Parathyroid adenoma (tissue), 2 donors: Measurements from ENCODE around the gene GNA15.

Source experiments
- H2AFZ ChIP-seq: fragments of 300-600 bp; sonication (generic); one replicate; pipeline ENCODE4 v1.7.0; 2017; ENCODE audit warnings: antibody characterized with exemption, mild to moderate bottlenecking
- H3K27ac ChIP-seq: fragments of 300-600 bp; sonication (generic); one replicate; pipeline ENCODE4 v1.7.0; 2017
- H3K27me3 ChIP-seq: fragments of 300-600 bp; sonication (generic); one replicate; pipeline ENCODE4 v1.7.0; 2017; ENCODE audit warnings: low read length; ENCODE audit not compliant: control insufficient read depth, insufficient read depth
- H3K36me3 ChIP-seq: fragments of 300-600 bp; sonication (generic); one replicate; pipeline ENCODE4 v1.7.0; 2017; ENCODE audit warnings: low read length; ENCODE audit not compliant: control insufficient read depth, insufficient read depth
- H3K4me1 ChIP-seq: fragments of 300-600 bp; sonication (generic); one replicate; pipeline ENCODE4 v1.7.0; 2017; ENCODE audit warnings: control low read depth
- H3K4me2 ChIP-seq: fragments of 300-600 bp; sonication (generic); one replicate; pipeline ENCODE4 v1.7.0; 2017; ENCODE audit warnings: low read length
- H3K4me3 ChIP-seq: fragments of 300-600 bp; sonication (generic); one replicate; pipeline ENCODE4 v1.7.0; 2017; ENCODE audit warnings: low read depth, low read length
- H3K79me2 ChIP-seq: fragments of 300-600 bp; sonication (generic); one replicate; pipeline ENCODE4 v1.7.0; 2017; ENCODE audit warnings: control low read depth
- H3K9ac ChIP-seq: fragments of 300-600 bp; sonication (generic); one replicate; pipeline ENCODE4 v1.7.0; 2017; ENCODE audit warnings: mild to moderate bottlenecking
- H3K9me3 ChIP-seq: fragments of 300-600 bp; sonication (generic); one replicate; pipeline ENCODE4 v1.7.0; 2017; ENCODE audit warnings: low read length; ENCODE audit not compliant: control insufficient read depth
- TF ChIP-seq, protein P1 (sequence below): fragments of 300-600 bp; sonication (generic); IDR thresholded peaks from one replicate; pipeline ENCODE4 v1.7.0; 2017; ENCODE audit warnings: antibody characterized with exemption, mild to moderate bottlenecking
- donor health status: primary hyperparathyroidism.

The GNA15 gene

DNA sequence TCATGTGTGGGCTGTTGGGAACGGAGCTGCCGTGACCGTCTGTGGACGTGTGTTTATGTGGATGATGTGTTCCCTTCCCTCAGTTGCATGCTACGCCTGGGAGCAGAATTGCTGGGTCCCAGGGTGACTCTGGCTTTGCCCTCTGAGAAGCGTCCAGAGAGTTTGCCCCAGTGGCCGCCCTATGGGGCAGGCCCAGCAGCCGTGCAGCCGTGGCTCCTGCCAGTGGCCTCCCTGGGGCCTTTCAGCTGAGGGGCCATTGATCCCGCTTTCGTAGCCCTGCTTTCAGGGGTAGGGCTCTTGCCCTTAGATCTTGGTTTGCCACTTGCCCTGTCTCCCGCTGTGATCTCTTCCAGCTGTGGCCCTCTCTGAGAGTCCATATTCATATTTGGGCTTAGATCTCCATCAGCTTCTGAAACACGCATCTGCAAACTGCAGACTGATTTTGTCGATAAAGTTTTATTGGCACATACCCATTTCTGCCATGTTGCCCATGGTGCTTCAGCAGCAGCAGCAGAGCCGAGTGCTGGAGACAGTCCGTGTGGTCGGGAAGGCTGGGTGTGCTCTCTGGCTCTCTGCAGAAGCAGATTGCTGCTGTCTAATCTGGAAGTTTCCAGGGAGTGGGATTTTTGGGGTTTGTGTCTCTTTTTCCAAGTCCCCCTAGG, 24.1 kb upstream of the GNA15 start:
- no peaks in the 10 kb centered on the region for H3K36me3 ChIP-seq
- TF ChIP-seq, protein P1, sequence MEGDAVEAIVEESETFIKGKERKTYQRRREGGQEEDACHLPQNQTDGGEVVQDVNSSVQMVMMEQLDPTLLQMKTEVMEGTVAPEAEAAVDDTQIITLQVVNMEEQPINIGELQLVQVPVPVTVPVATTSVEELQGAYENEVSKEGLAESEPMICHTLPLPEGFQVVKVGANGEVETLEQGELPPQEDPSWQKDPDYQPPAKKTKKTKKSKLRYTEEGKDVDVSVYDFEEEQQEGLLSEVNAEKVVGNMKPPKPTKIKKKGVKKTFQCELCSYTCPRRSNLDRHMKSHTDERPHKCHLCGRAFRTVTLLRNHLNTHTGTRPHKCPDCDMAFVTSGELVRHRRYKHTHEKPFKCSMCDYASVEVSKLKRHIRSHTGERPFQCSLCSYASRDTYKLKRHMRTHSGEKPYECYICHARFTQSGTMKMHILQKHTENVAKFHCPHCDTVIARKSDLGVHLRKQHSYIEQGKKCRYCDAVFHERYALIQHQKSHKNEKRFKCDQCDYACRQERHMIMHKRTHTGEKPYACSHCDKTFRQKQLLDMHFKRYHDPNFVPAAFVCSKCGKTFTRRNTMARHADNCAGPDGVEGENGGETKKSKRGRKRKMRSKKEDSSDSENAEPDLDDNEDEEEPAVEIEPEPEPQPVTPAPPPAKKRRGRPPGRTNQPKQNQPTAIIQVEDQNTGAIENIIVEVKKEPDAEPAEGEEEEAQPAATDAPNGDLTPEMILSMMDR: no peak
- H3K4me2 ChIP-seq: no peak overlapping the region
- H3K4me3 ChIP-seq: no peak overlapping the region
- H3K9ac ChIP-seq: no peak overlapping the region
- no peak overlapping the region for H3K27ac ChIP-seq
- no peaks in the 10 kb centered on the region for H3K9me3 ChIP-seq
- no peaks in the 10 kb centered on the region for H3K4me1 ChIP-seq
- peaks cover 32% of the 10 kb centered on the region for H3K79me2 ChIP-seq
- H3K27me3 ChIP-seq: no peaks in the 10 kb centered on the region
- H2AFZ ChIP-seq: no peak overlapping the region

DNA sequence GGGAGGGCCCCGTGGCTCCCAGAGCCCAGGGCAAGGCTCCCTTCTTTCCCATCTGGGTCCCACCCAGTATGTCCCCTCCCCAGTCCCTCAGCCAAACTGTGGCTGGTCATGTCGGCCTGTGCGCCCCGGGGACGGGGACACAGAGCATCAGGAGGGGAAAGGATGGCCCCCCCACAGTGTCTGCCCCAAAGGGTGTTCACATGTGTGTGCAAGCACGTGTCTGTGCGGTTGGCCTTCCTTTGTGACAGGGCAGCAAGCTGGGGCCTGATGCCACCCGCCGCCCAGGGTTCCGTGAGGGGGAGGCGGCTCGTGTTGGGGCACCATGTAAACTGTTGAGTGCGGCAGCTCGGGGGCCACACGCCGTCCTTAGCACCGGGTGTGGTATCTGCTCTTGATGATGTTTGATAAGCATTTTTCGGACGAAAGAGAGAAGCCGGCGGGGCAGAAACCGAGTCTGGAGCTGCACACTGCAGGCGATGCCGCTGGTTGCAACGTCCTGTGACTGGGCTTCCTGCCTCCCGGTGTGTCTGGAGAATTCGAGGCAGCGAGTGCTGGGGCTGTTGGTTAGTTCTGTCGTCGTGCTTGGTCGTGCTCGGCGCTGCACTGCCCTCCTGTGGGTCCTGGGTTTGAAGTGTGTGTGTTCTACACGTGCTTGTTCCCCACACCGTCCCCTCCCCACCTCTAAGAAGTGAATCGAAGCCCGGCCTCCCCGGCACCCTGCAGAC, 23.3 kb upstream of the GNA15 start:
- H3K4me2 ChIP-seq: no peak overlapping the region
- H3K27me3 ChIP-seq: no peaks in the 10 kb centered on the region
- H3K9ac ChIP-seq: no peak overlapping the region
- H3K9me3 ChIP-seq: no peaks in the 10 kb centered on the region
- no peak overlapping the region for H3K27ac ChIP-seq
- no peak overlapping the region for H3K4me3 ChIP-seq
- H3K79me2 ChIP-seq: peaks cover 27% of the 10 kb centered on the region
- TF ChIP-seq, protein P1: no peak
- no peaks in the 10 kb centered on the region for H3K4me1 ChIP-seq
- no peaks in the 10 kb centered on the region for H3K36me3 ChIP-seq
- H2AFZ ChIP-seq: no peak overlapping the region

DNA sequence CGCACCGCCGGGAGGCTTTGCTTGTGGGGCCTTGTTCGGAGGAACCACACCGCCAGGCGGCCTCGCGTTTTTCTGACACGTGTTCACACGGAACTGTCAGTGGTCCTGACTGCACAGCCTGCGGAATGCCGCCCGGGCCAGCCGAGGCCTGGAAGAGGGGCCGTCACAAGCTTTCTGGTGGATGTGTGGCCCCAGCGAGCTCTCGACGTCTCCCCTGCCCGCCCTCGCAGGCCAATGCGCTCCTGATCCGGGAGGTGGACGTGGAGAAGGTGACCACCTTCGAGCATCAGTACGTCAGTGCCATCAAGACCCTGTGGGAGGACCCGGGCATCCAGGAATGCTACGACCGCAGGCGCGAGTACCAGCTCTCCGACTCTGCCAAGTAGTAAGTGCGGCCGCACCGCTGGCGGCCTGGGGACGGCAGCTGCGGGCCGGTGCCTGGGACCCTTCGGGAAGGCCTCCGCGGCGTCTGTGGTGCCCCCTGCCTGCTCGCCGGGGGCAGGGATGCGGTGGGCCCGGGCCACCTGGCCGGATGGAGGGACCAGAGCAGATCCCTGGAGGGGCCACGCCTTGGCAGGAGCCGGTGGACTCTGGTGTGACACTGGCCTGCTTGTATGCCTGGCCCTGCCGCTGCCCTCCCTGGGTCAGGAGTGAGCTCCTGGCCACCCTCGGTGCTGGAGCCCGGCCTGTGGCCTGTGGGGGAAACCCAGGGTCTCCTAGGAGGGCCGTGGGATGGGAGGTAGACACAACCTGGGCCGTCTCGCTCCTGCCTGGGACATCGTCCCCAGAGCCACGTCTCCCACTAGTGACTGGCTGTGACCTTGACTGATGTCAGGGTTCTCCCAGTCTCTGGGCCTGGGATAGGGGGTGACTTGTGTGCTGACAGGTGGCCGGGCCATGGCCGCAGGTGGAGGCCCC, 22.5 kb upstream of the GNA15 start:
- H3K27me3 ChIP-seq: no peaks in the 10 kb centered on the region
- no peak overlapping the region for H3K27ac ChIP-seq
- H3K36me3 ChIP-seq: no peaks in the 10 kb centered on the region
- no peaks in the 10 kb centered on the region for H3K4me1 ChIP-seq
- H3K9ac ChIP-seq: no peak overlapping the region
- H3K4me3 ChIP-seq: no peak overlapping the region
- TF ChIP-seq, protein P1: no peak
- no peak overlapping the region for H2AFZ ChIP-seq
- H3K79me2 ChIP-seq: peaks cover 24% of the 10 kb centered on the region
- no peaks in the 10 kb centered on the region for H3K9me3 ChIP-seq
- no peak overlapping the region for H3K4me2 ChIP-seq

DNA sequence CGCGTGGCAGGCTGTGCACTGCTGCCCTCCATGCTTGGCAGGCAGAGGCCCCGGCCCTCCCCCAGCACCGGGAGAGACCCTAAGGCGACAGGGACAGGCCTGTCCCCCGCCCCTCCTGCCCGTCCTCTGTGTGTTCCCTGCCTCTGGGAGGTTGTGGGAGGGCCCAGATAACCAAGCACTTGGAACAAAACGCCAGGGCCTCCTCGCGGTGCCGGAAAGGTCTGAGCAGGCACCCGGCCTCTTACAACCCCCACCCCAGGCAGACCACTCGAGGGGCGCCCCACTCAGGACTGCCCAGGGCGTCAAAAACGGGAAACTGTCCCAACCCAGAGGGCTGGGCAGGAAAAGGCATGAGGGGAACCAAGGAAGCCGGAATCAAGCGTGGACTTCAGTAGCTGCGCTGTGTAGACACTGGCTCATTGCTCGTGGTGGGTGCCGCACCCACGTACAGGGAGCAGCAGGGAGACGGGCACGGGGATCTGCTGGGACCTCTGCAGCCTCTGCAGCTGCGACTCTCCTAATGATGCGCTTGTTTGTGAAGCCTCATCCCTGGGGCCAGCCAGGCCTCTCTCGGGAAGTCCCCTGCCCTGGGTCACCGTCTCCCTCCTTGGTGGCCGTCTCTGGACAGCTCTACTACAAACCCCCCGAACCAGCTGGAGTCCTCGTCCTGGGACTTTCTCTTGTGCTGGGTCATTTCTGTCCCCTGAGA, 21.7 kb upstream of the GNA15 start:
- Histone ChIP-seq H3K9me3 (no peaks in the 10 kb centered on the region), H3K36me3 (no peaks in the 10 kb centered on the region), H3K9ac (no peak overlapping the region), H3K27me3 (no peaks in the 10 kb centered on the region), H3K27ac (no peak overlapping the region), H3K4me1 (no peaks in the 10 kb centered on the region), H3K79me2 (peaks cover 16% of the 10 kb centered on the region), H3K4me3 (no peak overlapping the region), H2AFZ (no peak overlapping the region), H3K4me2 (no peak overlapping the region)
- TF ChIP-seq, protein P1: no peak
